ENCODE data around the gene GOLIM4. TPM values are rescaled to one million over a fixed set of nuclear protein-coding genes. Genes with fewer than 3 reads are reported as not detected.

GOLIM4 gene
- total and polyA plus RNA-seq, 2 donors: 32.4 to 60.2 TPM

DNA sequence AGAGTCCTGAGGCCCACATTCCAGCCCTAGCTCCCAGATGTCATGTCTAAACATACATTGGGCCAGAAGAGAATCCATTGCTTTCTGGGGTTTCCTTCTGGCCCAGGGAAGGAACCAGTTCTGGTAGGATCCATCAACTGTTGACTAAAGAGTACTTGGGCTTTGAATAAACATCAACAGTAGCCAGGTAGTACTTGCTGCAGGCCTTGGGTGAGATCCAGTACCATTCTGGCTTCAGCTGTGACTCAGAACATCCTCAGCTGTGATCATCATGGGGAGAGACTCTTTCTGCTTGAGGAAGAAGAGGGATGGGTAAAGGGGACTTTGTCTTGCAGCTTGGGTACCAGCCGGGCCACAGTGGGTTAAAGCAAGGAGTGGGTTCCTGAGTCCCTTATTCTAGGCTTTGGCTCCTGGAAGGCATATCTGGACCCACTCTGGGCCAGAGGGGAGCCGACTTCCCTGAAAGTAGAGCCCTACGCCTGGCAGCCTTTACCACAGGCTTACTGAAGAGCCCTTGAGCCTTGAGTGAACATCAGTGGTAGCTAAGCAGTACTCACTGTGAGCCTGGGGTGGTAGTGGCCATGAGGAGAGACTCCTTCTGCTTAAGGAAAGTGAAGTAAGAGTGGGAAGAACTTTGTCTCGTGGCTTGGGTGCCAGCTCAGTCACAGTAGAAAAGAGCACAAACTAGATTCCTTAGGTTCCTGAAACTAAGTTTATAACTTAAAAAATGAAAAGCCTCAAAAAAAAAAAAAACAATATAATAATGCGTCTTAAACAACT lies 128.3 kb downstream of the GOLIM4 start:
- no peak for DNase-seq (ENCODE audit: extremely low spot score)
- Histone ChIP-seq H3K4me1 (ENCODE audit: insufficient read depth) (no peaks in the 10 kb centered on the region), H3K27ac (ENCODE audit: low read depth) (no peak overlapping the region), H3K4me3 (ENCODE audit: low read depth, low read length) (no peak overlapping the region), H3K36me3 (ENCODE audit: insufficient read depth) (no peaks in the 10 kb centered on the region)
- WGBS: 94% methylated on average over 5 of the region's 5 CpGs

All from urinary bladder (tissue), 4 donors.